Measurements from ENCODE around the gene PRKCQ.
"Not testable (repeated sequence)": the region's sequence is repeated elsewhere in the genome, so short reads cannot be mapped to it uniquely, and the experiment has no call there.

The PRKCQ gene

DNA sequence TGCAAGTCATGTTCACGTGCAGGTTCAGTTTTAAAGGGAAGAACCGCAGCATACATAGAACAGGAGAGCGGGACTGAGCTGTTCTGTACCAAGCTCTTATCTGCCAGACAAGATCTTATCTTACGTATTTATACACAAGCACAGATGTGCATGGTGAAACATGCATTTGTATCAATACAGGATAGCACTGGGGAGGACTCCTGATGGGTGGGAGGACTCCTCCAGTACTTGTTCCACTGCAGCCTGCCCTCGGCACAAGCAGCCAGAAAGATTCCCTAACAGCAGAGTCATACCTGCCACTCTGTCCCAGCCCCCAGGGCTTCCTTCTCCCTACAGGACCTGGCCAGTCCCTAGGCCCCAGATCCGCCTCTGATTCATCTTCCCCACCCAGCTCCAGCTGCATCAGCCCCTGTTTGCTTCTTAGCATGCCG is 13.2 kb upstream of the PRKCQ start:
- DNase-seq (ENCODE audit: low read depth): no peak

DNA sequence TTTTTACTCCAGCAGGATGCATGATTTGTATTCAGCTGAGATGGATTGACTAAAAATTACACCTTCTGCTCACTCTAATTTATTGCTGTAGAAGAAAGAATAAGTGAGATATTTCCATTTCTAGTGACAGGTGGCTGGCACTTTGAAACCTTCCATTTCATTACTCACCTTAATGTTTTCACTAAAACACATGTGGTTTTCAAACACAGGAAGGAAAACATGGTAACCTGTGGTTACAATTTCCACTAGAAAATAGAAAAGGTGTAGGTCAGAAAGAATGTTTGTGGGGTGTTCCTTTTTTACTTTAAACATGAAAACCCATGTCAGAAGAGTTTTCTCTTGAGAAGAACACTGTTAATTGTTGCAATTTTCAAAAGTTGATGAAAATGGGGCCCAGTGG is 12.0 kb upstream of the PRKCQ start:
- DNase-seq (ENCODE audit: low read depth): no peak

GRCh38 chr10:6591668-6592067 is 11.6 kb upstream of the PRKCQ start:
- DNase-seq (ENCODE audit: low read depth): no peak

- DNase-seq (ENCODE audit: low read depth): no peak
These were observed 10.0 kb upstream of the PRKCQ start for GRCh38 chr10:6590100-6590499.

DNA sequence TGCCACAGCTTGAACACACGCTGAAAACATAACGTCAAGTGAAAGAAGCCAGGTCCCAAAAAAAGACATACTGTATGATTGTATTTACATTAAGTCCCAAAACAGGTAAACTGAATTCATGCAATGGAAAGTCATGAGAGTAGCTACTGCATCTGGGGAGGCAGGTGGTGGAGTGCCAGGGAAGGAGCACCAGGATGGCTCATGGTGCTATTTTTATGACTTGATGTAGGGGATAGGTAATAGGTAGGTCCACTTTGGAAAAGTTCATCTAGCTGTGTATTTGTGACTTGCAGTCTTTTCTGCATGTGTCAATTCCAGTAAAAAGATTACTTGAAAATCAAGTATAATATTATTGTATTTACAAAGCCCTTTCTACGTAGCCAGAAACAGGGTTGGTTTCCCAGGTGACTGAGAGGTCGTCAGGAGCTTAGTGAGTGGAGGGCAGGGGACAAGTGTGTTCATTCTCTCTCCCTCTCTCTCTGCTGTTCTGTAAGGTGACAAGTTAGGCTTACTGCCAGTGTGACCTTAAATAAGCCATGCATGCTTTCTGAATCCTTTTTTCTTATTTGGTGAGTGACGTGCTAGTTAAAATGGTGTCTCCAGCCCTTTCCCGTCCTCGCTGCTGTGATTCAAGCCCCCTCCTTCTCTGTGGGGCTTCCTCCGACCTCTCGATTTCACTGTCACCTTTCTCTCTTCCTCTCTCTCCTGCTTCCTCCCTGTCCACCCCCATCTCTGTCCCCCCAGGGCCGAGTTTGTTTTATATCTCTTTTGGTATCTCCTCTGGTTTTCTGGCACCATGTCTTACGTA is 9.4 kb upstream of the PRKCQ start:
- no peak for DNase-seq (ENCODE audit: low read depth)

- no peak for DNase-seq (ENCODE audit: low read depth)
These were observed 8.8 kb upstream of the PRKCQ start for GRCh38 chr10:6588845-6589244.

DNA sequence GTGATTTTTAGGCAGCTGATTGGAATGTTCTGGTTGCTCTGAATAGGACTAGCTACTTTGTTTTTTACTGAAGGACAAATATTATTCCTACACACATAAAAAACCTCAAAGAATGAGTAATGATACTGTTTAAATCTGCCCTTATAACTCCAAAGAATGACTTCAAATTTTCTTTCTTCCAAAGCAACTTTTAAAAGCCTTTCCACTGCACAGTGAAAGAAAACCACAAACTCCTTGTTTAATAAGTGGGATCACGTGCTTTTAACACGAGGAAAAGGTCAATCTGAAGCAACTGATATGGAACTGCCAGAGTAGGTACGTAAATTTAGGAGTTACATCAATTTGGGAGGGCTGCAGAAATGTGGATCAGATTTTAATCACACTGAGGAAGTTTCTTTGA is 8.0 kb upstream of the PRKCQ start:
- DNase-seq (ENCODE audit: low read depth): no peak

DNA sequence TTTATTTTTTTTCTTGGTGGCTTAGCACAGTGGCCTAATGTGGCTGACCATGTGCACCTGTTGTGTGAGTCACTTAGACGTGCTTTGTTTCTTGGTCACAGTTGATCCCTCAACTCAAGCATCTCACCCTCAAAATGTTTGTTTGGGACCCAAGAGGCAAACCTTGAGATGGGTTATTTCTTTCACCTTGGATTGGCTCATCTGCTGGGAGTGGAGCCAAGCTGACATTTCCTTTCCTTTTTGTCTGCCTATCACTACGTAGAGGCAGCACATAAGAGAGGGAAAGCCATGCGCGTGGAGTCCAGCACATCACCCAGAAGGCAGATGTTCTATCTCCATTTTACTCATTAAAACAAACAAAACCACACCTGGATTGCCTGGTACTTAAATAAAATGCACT is 6.4 kb upstream of the PRKCQ start:
- no peak for DNase-seq (ENCODE audit: low read depth)

DNA sequence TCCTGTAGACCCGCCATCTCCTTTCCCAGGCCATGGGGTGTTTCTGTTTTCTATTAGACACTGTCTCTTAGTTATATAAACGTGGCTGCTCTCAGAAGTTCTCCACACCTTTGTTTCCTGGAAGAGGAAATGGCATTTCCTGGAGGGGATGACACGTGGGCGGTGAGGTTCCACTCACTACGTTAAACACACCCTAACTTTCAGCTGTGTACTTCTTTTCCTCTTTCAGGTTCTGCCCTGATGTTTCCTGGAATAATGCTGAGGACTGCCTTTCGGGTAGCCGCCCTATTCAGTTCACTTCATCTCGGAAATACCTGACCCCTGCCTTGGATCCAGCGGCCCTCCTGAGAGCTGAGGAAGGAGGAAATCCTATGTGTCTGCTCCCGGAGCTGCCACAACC is 3.4 kb upstream of the PRKCQ start:
- no peak for DNase-seq (ENCODE audit: low read depth)

- not testable (repeated sequence) for DNase-seq (ENCODE audit: low read depth)
These were observed 2.8 kb upstream of the PRKCQ start for GRCh38 chr10:6582913-6583312.

- DNase-seq (ENCODE audit: low read depth): no peak
These were observed 2.2 kb upstream of the PRKCQ start for GRCh38 chr10:6582298-6582697.

DNA sequence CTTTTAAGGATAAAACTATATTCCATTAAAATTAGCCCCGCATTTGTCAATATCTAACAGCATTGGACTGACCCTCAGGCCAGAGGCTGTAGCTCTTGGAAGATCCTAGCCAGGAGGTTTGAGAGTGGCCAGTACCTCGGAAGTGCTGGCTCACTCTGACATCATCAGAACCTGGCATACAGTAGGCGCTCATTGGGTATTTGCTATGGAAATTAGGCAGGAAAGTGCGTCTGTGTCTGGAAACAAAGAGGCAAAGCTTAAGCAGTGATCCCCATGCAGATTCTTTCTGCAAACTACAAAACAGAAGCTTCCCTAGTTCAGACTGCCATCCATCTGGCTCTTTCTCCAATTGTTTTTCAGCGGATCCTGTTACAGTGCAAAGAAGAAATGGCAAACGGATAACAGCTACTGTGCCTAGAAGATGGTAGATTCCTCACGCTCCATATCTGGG is 1.7 kb upstream of the PRKCQ start:
- no peak for DNase-seq (ENCODE audit: low read depth)

- not testable (repeated sequence) for DNase-seq (ENCODE audit: low read depth)
These were observed 1.1 kb upstream of the PRKCQ start for GRCh38 chr10:6581223-6581622.

- DNase-seq (ENCODE audit: low read depth): no peak
These were observed 378 bp upstream of the PRKCQ start for GRCh38 chr10:6580279-6581029.

DNA sequence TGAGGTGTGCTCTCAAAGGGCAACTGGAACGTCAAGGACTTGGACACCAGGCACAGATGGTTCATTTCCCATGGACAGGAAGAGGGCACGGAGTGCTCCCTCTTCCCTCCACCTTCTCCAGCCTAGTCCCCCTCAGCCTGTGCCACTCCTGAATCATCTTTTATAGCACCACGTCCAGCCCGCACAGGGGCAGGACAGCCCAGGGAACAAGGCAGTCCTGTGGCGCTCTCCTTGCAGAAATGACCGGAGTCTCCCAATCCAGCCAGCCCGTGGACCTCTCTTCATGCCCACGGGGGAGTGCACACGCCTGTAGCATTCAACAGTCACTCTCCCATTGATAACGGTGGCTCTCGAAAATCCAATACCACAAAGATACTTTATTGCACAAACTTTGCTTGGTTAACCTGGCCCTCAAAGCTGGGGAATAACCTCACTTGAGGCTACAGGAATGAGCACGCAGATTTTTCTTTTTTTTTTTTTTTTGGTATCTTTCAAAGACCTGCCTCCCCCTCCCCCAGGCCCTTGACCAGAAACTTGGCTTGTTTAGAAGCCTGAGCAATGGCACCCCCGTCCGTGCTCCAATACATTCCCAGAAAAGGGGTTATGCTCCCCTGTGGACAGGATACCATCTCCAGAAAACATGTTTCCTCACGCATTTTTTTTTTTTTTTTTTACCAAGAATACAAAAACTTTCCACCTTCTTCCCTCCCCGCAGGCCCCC is 733 bp downstream of the PRKCQ start:
- no peak for DNase-seq (ENCODE audit: low read depth)

DNA sequence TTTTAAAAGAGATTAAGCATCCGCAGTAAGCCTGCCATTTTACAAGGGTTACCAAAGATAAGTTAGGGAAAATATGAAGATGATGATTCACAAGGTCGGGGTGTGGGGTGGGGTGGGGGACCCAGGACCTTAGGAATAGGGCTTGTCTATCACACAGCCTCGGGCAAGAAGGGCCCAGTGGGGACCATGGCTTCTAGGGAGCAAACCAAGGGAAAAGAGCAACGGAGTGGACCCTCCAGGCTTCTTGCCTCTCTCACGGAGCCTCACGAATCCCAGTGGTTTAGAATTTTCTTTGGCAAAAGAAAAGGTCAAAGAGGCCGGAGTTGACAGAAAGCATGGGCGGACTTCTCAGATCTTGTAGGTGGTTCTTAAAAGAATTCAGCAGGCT is 1.3 kb downstream of the PRKCQ start:
- no peak for DNase-seq (ENCODE audit: low read depth)

DNA sequence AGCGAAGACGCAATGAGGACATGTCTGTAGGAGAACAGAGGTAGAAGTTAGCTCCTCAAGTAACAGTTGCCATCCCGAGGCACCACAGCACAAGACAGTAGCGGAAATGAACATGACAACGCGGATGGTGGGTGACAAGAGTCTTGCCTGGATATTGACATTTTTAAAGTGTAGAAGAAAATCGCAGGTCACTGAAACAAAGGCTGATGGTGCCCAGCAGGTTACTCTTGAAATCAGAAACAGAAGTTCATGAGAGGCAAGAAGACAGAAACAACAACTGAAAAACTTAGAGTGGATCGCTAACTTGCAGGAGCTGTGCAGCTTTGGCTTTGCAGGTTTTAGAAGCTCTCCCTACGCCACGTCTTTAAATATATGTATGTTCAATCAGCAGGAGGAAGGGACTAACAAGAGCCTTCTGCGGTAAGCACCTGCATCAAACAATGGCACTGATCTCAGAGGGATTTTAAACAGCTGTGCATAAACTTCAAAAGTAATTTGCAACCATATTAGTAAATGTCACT is 1.8 kb downstream of the PRKCQ start:
- no peak for DNase-seq (ENCODE audit: low read depth)

DNA sequence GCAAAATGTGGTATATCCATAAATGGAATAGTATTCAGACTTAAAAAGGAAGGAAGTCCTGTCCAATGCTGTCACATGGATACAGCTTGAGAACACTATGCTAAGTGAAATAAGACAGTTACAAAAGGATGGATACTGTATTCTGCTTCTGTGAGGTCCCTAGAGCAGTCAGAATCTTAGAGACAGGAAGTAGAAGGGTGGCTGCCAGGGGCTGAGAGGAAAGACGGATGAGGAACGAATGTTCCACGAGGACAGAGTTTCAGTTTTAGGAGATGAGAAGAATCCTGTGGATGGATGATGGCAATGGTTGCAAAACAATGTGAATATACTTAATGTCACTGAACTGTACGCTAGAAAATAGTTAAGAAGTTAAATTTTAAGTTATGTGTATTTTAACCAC is 3.8 kb downstream of the PRKCQ start:
- no peak for DNase-seq (ENCODE audit: low read depth)

GRCh38 chr10:6574664-6575176 is 5.4 kb downstream of the PRKCQ start:
- DNase-seq (ENCODE audit: low read depth): no peak

GRCh38 chr10:6570893-6571292 is 9.2 kb downstream of the PRKCQ start:
- no peak for DNase-seq (ENCODE audit: low read depth)

GRCh38 chr10:6569259-6569658 is 10.8 kb downstream of the PRKCQ start:
- no peak for DNase-seq (ENCODE audit: low read depth)

- DNase-seq (ENCODE audit: low read depth): no peak
These were observed 12.2 kb downstream of the PRKCQ start for GRCh38 chr10:6567884-6568283.

All from HS-27A (cell line).